Activated CD4-positive, alpha-beta T cell treated with anti-CD3 and anti-CD28 coated beads, Interleukin-2, amount 50 U/mL, for 24 hours (primary cell): Measurements from ENCODE around the gene TES.

ENCODE experiments used
- DNase-seq, 2 donors: peaks; one replicate each; pipeline ENCODE4 v3.0.0-alpha.2; 2020; ENCODE audit warnings: low read depth in 1 of 2, low spot score in 1 of 2

Gene TES

GRCh38 chr7:116193329-116194087 lies 16.8 kb upstream of the TES start:
- DNase-seq, result no peak

- no peak for DNase-seq
Measured at GRCh38 chr7:116194115-116194514, 16.2 kb upstream of the TES start.

GRCh38 chr7:116195451-116195850 lies 14.9 kb upstream of the TES start:
- no peak for DNase-seq

GRCh38 chr7:116196947-116197346 lies 13.4 kb upstream of the TES start:
- no peak for DNase-seq

GRCh38 chr7:116197360-116197759 lies 13.0 kb upstream of the TES start:
- no peak for DNase-seq

GRCh38 chr7:116198748-116199410 lies 11.5 kb upstream of the TES start:
- DNase-seq, result no peak

GRCh38 chr7:116200963-116201362 lies 9.4 kb upstream of the TES start:
- no peak for DNase-seq

GRCh38 chr7:116206141-116206540 lies 4.2 kb upstream of the TES start:
- no peak for DNase-seq

- DNase-seq, result no peak
Measured at GRCh38 chr7:116208919-116209318, 1.4 kb upstream of the TES start.

- no peak for DNase-seq
Measured at GRCh38 chr7:116209561-116210070, 723 bp upstream of the TES start.

- peak; percentile 46 to 76 for DNase-seq
Measured at GRCh38 chr7:116211006-116211912, 920 bp downstream of the TES start.

GRCh38 chr7:116211913-116212596 lies 1.7 kb downstream of the TES start:
- DNase-seq, result no peak

GRCh38 chr7:116212869-116213268 lies 2.5 kb downstream of the TES start:
- no peak for DNase-seq

GRCh38 chr7:116213361-116214130 lies 3.2 kb downstream of the TES start:
- no peak for DNase-seq

GRCh38 chr7:116214921-116215320 lies 4.6 kb downstream of the TES start:
- DNase-seq, result no peak

- DNase-seq, result no peak
Measured at GRCh38 chr7:116215551-116215950, 5.2 kb downstream of the TES start.

- DNase-seq, result no peak
Measured at GRCh38 chr7:116216956-116217571, 6.7 kb downstream of the TES start.

GRCh38 chr7:116218051-116218645 lies 7.8 kb downstream of the TES start:
- no peak for DNase-seq

GRCh38 chr7:116218747-116219146 lies 8.4 kb downstream of the TES start:
- no peak for DNase-seq
